Upper lobe of left lung (tissue), 6 donors: ENCODE data around the gene LDB2. TPM values are rescaled to one million over a fixed set of nuclear protein-coding genes. Genes with fewer than 3 reads are reported as not detected.
"Not testable (repeated sequence)": the region's sequence is repeated elsewhere in the genome, so short reads cannot be mapped to it uniquely, and the experiment has no call there.

Source experiments
- ATAC-seq, 2 donors: fragments of 200-7000 bp; cut with Tn5 transposase; one replicate each; pipeline ENCODE4 v1.9.1; 2022; ENCODE audit warnings: mild to moderate bottlenecking in 2 of 2, moderate library complexity in 2 of 2; ENCODE audit not compliant: low FRiP score in 2 of 2
- DNase-seq, 2 donors: peaks; one replicate each; pipeline ENCODE4 v3.0.0-alpha.2; 2019 to 2020
- H3K27ac ChIP-seq, 4 donors: fragments of 200-600 bp; sonication (generic); one replicate each; pipeline ENCODE4 v1.5.1; 2016 to 2019
- H3K27me3 ChIP-seq, 4 donors: fragments of 200-600 bp; sonication (generic); one replicate each; pipeline ENCODE4 v1.5.1; 2017 to 2019
- H3K36me3 ChIP-seq, 4 donors: fragments of 200-600 bp; sonication (generic); one replicate each; pipeline ENCODE4 v1.5.1; 2016 to 2019
- H3K4me1 ChIP-seq, 4 donors: fragments of 200-600 bp; sonication (generic); one replicate each; pipeline ENCODE4 v1.5.1; 2018 to 2019
- H3K4me3 ChIP-seq, 4 donors: fragments of 200-600 bp; sonication (generic); one replicate each; pipeline ENCODE4 v1.5.1; 2017 to 2019; ENCODE audit warnings: mild to moderate bottlenecking in 2 of 4, moderate library complexity in 1 of 4
- H3K9me3 ChIP-seq, 4 donors: fragments of 200-600 bp; sonication (generic); one replicate each; pipeline ENCODE4 v1.5.1; 2018 to 2019
- CTCF ChIP-seq, 6 experiments: fragments of 450-650 bp in 4 of 6; fragments of 200-600 bp in 2 of 6; sonication (generic) in 2 of 6; IDR thresholded peaks; one replicate each; pipeline ENCODE4 v1.5.1; 2016 to 2019; ENCODE audit warnings: antibody characterized with exemption in 6 of 6
- EP300 ChIP-seq, 4 donors: sonication (generic); formaldehyde crosslinking; IDR thresholded peaks; one replicate each; pipeline ENCODE4 v1.5.1; 2017; ENCODE audit warnings: antibody characterized with exemption in 4 of 4, control low read depth in 2 of 4
- POLR2A ChIP-seq, 4 donors: fragments of 450-650 bp; IDR thresholded peaks; one replicate each; pipeline ENCODE4 v1.5.1; 2016 to 2017; ENCODE audit warnings: antibody characterized with exemption in 4 of 4, mild to moderate bottlenecking in 2 of 4
- POLR2AphosphoS5 ChIP-seq, 2 donors: sonication (generic); formaldehyde crosslinking; IDR thresholded peaks; one replicate each; pipeline ENCODE4 v1.5.1; 2017; ENCODE audit warnings: antibody characterized with exemption in 2 of 2
- WGBS, 2 donors: methylation state at CpG; one replicate each; pipeline ENCODE4 v1.1.5; 2017 to 2018; 5-methylcytosine and 5-hydroxymethylcytosine counted together
- total RNA-seq, 6 donors: library from RNA; depleted of rRNA in 4 of 6; stranded (reverse); fragments of >200 nt in 4 of 6; gene quantifications; one replicate each; pipeline versions ENCODE4 v1.1.0 to v1.2.1, GENCODE V29; 2016 to 2021
- donor health status: DM: no; HTN: no; CAD: no; lungs with moderate emphysema.
- donor health status: DM: no; HTN: yes; CAD: no; lungs with severe emphysema.

LDB2 gene
- total RNA-seq, 6 donors from 2014 or later = 34.6 to 94.4 (median 45.9) TPM

- 70 to 95% methylated on average over 2 of the region's 2 CpGs for WGBS, 2 donors
- ATAC-seq = no peak
- no peaks in the 10 kb centered on the region for H3K27me3 ChIP-seq
- no peaks in the 10 kb centered on the region for H3K4me1 ChIP-seq
- DNase-seq = no peak
- no peak for TF ChIP-seq EP300 (IDR thresholded peaks at IDR 0.05)
- no peak for TF ChIP-seq POLR2AphosphoS5 (IDR thresholded peaks at IDR 0.05)
- no peak for TF ChIP-seq CTCF (IDR thresholded peaks at IDR 0.05)
- no peak for TF ChIP-seq POLR2A (IDR thresholded peaks at IDR 0.05)
- H3K9me3 ChIP-seq = no peaks in the 10 kb centered on the region
- no peak overlapping the region for H3K27ac ChIP-seq
- H3K4me3 ChIP-seq = no peak overlapping the region
- no peaks in the 10 kb centered on the region for H3K36me3 ChIP-seq
Observed at GRCh38 chr4:16636304-16636703, 262.1 kb downstream of the LDB2 start.

GRCh38 chr4:16629274-16629673, 269.2 kb downstream of the LDB2 start:
- WGBS, 2 donors = 78 to 80% methylated on average over 2 of the region's 2 CpGs
- not testable (repeated sequence) for DNase-seq, H3K9me3 ChIP-seq, H3K36me3 ChIP-seq, H3K27ac ChIP-seq, H3K4me1 ChIP-seq, H3K27me3 ChIP-seq, ATAC-seq, H3K4me3 ChIP-seq

GRCh38 chr4:16628835-16629234, 269.6 kb downstream of the LDB2 start:
- H3K36me3 ChIP-seq, H3K4me3 ChIP-seq, H3K27me3 ChIP-seq, DNase-seq, ATAC-seq, H3K27ac ChIP-seq, H3K9me3 ChIP-seq, H3K4me1 ChIP-seq: not testable (repeated sequence)
- WGBS, 2 donors = 76 to 82% methylated on average over 4 of the region's 4 CpGs

GRCh38 chr4:16627999-16628398, 270.4 kb downstream of the LDB2 start:
- Histone ChIP-seq H3K4me3 (no peak overlapping the region), H3K27ac (peak overlapping the region in 2 of 4 donors; percentile 2 to 15), H3K9me3 (no peaks in the 10 kb centered on the region), H3K27me3 (no peaks in the 10 kb centered on the region), H3K4me1 (no peaks in the 10 kb centered on the region), H3K36me3 (no peaks in the 10 kb centered on the region)
- DNase-seq (no peak), ATAC-seq (peak in 1 of 2 donors; percentile 60)
- 77 to 80% methylated on average over 6 of the region's 6 CpGs for WGBS, 2 donors
- TF ChIP-seq EP300 (IDR thresholded peaks at IDR 0.05) = no peak
- TF ChIP-seq POLR2AphosphoS5 (IDR thresholded peaks at IDR 0.05) = peak in 1 of 2 donors; percentile 26
- no peak for TF ChIP-seq CTCF (IDR thresholded peaks at IDR 0.05)

GRCh38 chr4:16626945-16627344, 271.5 kb downstream of the LDB2 start:
- H3K36me3 ChIP-seq = no peaks in the 10 kb centered on the region
- ATAC-seq (peak in 1 of 2 donors; percentile 92), DNase-seq (no peak)
- no peaks in the 10 kb centered on the region for H3K9me3 ChIP-seq
- H3K27ac ChIP-seq = peak overlapping the region in 2 of 4 donors; percentile 2 to 15
- no peak overlapping the region for H3K4me3 ChIP-seq
- H3K27me3 ChIP-seq = no peaks in the 10 kb centered on the region
- no peak for TF ChIP-seq EP300 (IDR thresholded peaks at IDR 0.05)
- no peak for TF ChIP-seq POLR2AphosphoS5 (IDR thresholded peaks at IDR 0.05)
- no peak for TF ChIP-seq POLR2A (IDR thresholded peaks at IDR 0.05)
- TF ChIP-seq CTCF (IDR thresholded peaks at IDR 0.05) = no peak
- H3K4me1 ChIP-seq = no peaks in the 10 kb centered on the region
- 64 to 70% methylated on average over 5 of the region's 5 CpGs for WGBS, 2 donors

GRCh38 chr4:16622826-16623225, 275.6 kb downstream of the LDB2 start:
- H3K4me3 ChIP-seq = no peak overlapping the region
- 22 to 46% methylated on average over 1 of the region's 1 CpG for WGBS, 2 donors
- DNase-seq (no peak), ATAC-seq (no peak)
- no peaks in the 10 kb centered on the region for H3K27me3 ChIP-seq
- no peaks in the 10 kb centered on the region for H3K9me3 ChIP-seq
- H3K4me1 ChIP-seq = no peaks in the 10 kb centered on the region
- no peak overlapping the region for H3K27ac ChIP-seq
- no peaks in the 10 kb centered on the region for H3K36me3 ChIP-seq
- TF ChIP-seq EP300 (IDR thresholded peaks at IDR 0.05) (no peak), CTCF (IDR thresholded peaks at IDR 0.05) (no peak), POLR2AphosphoS5 (IDR thresholded peaks at IDR 0.05) (no peak), POLR2A (IDR thresholded peaks at IDR 0.05) (no peak)
